GM12892 (cell line): ENCODE measurements around the gene C4orf51.
"Not testable (repeated sequence)": the region's sequence is repeated elsewhere in the genome, so short reads cannot be mapped to it uniquely, and the experiment has no call there.

Source experiments
- DNase-seq: peaks from one replicate; pipeline ENCODE4 v3.0.0; 2011; ENCODE audit not compliant: insufficient read length
- FAIRE-seq: peaks from 2 replicates; lab custom pipeline; 2011; peaks lifted over from hg19 to GRCh38; lab: Jason Lieb, UNC
- POLR2A ChIP-seq: IDR thresholded peaks from 2 replicates; pipeline ENCODE4 v1.6.1; 2011; ENCODE audit warnings: low read depth, low read length, control low read depth
- POLR2AphosphoS5 ChIP-seq: IDR thresholded peaks from 2 replicates; pipeline ENCODE4 v1.6.1; 2011; ENCODE audit warnings: low read depth, low read length, control low read depth
- TAF1 ChIP-seq: IDR thresholded peaks from 2 replicates; pipeline ENCODE4 v1.6.1; 2011; ENCODE audit warnings: low read depth, mild to moderate bottlenecking, control low read depth, low read length, borderline replicate concordance

C4orf51 gene

GRCh38 chr4:145681956-145682355 is 2.0 kb downstream of the C4orf51 start:
- DNase-seq (no peak), FAIRE-seq (no peak)
- no peak for TF ChIP-seq POLR2A
- TF ChIP-seq POLR2AphosphoS5: no peak
- no peak for TF ChIP-seq TAF1

DNA sequence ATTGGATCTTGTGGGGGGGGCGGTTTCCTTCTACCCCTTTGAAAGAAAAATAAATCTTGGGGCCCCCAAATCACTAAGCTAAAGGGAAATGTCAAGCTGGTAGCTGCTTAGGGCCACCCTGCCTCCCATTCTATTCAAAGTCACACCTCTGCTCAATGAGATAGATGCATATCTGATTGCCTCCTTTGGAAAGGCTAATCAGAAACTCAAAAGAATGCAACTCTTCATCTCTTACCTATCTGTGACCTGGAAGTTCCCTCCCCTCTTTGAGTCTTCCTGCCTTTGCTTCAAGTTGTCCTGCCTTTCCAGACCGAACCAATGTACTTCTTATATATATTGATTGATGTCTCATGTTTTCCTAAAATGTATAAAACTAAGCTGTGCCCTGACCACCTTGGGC is 7.0 kb downstream of the C4orf51 start:
- TF ChIP-seq TAF1: no peak
- TF ChIP-seq POLR2A: no peak
- TF ChIP-seq POLR2AphosphoS5: no peak
- FAIRE-seq (no peak), DNase-seq (no peak)

DNA sequence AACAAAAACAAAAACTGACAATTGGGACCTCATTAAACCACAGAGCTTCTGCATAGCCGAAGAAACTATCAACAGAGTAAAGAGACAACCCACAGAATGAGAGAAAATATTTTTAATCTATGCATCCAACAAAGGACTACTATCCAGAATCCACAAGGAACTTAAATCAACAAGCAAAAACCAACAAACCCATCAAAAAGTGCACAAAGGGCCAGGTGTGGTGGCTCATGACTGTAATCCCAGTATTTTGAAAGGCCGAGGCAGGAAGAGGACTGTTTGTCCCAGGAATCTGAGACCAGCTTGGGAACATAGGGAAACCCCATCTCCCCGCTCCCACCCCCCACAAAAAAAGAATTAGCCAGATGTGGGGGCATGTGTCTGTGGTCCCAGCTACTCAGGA is 10.7 kb downstream of the C4orf51 start:
- FAIRE-seq: no peak
- DNase-seq: no peak
- TF ChIP-seq POLR2A: no peak
- no peak for TF ChIP-seq TAF1
- TF ChIP-seq POLR2AphosphoS5: no peak

GRCh38 chr4:145691416-145691815 is 11.5 kb downstream of the C4orf51 start:
- FAIRE-seq: peak; percentile 74
- DNase-seq: not testable (repeated sequence)

DNA sequence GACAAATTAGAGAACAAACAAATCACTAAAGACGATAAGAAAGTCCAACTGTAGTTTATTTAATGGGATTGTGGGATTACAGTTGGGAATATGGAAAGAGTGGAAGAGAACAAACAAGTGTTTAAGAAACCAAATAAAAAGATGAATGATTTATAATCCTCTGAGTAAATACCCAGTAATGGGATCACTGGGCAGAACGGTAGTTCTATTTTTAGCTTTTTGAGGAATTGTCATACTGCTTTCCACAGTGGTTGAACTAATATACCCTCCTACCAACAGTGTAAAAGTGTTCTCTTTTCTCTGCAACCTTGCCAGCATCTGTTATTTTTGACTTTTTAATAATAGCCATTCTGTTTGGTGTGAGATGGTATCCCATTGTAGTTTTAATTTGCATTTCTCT is 15.0 kb downstream of the C4orf51 start:
- DNase-seq (no peak), FAIRE-seq (no peak)
- no peak for TF ChIP-seq POLR2AphosphoS5
- TF ChIP-seq TAF1: no peak
- no peak for TF ChIP-seq POLR2A

DNA sequence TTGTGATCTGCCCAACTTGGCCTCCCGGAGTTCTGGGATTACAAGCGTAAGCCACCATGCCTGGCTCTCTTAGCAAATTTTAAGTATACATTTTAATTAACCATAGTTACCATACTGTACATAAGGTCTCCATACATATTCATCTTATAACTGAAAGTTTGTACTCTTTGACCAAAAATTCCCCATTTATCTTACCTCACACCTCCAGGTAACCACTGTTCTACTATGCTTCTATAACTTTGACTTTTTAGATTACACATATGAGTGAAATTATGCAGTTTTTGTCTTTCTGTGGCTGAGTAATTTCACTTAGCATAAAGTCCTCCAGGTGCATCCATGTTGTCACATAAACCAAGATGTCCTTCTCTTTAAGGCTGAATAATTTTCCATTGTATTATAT is 17.4 kb downstream of the C4orf51 start:
- DNase-seq: no peak
- no peak for TF ChIP-seq TAF1
- no peak for TF ChIP-seq POLR2AphosphoS5
- no peak for TF ChIP-seq POLR2A
- FAIRE-seq: no peak

- no peak for DNase-seq
- no peak for TF ChIP-seq POLR2AphosphoS5
- no peak for TF ChIP-seq TAF1
- no peak for FAIRE-seq
Observed at GRCh38 chr4:145698507-145698906, 18.6 kb downstream of the C4orf51 start.

GRCh38 chr4:145703850-145704497 is 24.0 kb downstream of the C4orf51 start:
- DNase-seq (no peak), FAIRE-seq (no peak)
- TF ChIP-seq TAF1 (no peak), POLR2AphosphoS5 (no peak), POLR2A (no peak)

- FAIRE-seq (no peak), DNase-seq (no peak)
- TF ChIP-seq POLR2A (no peak), POLR2AphosphoS5 (no peak), TAF1 (no peak)
Observed at GRCh38 chr4:145709336-145709735, 29.4 kb downstream of the C4orf51 start.

DNA sequence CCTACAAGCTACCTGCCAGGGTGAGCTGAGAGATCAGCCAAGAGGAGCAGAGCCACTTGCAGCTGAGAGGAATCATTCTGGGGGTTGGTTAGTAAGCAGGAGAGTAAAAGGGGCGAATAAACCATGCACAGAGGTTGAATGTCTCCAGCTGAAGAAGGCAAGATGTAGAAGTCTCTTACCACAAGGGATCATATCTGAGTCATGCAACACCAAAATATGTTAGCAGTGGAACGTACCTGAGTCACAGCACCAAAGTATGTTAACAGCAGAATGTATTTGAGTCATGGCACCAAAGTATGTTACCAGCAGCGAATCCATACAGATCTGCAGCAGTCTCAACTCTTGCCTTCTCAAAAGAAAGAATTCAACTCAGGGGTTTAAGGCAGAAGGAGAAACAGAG is 29.9 kb downstream of the C4orf51 start:
- FAIRE-seq (peak; percentile 76), DNase-seq (no peak)

DNA sequence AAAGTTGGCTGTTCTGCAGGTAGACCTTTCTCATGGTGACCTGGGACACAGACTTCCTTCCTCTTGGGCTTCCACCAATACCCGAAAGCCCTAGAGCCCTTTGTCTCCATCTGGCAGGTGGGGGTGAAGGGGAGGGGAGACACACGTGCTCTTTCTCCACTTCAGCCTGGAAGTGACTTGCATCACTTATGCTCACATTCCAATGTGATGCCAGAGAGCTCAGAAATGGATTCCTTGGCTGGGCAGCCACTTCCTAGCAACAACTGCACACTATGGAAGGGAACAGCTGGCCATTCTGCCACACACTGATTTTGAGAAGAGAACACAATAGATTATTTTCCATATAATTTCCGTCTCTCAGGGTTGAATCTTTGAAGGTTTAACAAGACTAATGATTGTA is 36.3 kb downstream of the C4orf51 start:
- TF ChIP-seq POLR2AphosphoS5 (no peak), TAF1 (no peak), POLR2A (no peak)
- DNase-seq (no peak), FAIRE-seq (no peak)

More for the DNA sequence above, 29.9 kb downstream of the C4orf51 start:
- TF ChIP-seq TAF1 (no peak), POLR2A (no peak), POLR2AphosphoS5 (no peak)

GRCh38 chr4:145716661-145717200 is 36.8 kb downstream of the C4orf51 start:
- DNase-seq (no peak), FAIRE-seq (peak; percentile 14)
- TF ChIP-seq TAF1 (no peak), POLR2AphosphoS5 (no peak), POLR2A (no peak)
